NCI-H1048 (cell line): ENCODE data around the gene VPS29.
"Not testable (repeated sequence)": the region's sequence is repeated elsewhere in the genome, so short reads cannot be mapped to it uniquely, and the experiment has no call there.

Experiments used
- DNase-seq: peaks from one replicate; lab custom pipeline; 2025; lab: John Stamatoyannopoulos, UW

VPS29 gene

GRCh38 chr12:110501752-110502738 is at the start of gene VPS29, which contains the start of gene RAD9B:
Gene VPS29, minus strand, starts transcription at chr12:110502111. Its CDS starts 60 bp downstream, at chr12:110502051.
Gene RAD9B, plus strand, starts transcription at chr12:110502331. Its CDS starts 7 bp downstream, at chr12:110502338.
- DNase-seq: peak; percentile 95

- DNase-seq: no peak
Measured at GRCh38 chr12:110550981-110551380, 49.1 kb upstream of the VPS29 start.

GRCh38 chr12:110549716-110550115 is 47.8 kb upstream of the VPS29 start:
- DNase-seq: no peak

GRCh38 chr12:110548678-110549077 is 46.8 kb upstream of the VPS29 start:
- no peak for DNase-seq

GRCh38 chr12:110547090-110547489 is 45.2 kb upstream of the VPS29 start:
- no peak for DNase-seq

- DNase-seq: no peak
Measured at GRCh38 chr12:110546339-110546738, 44.4 kb upstream of the VPS29 start.

GRCh38 chr12:110545812-110546211 is 43.9 kb upstream of the VPS29 start:
- DNase-seq: no peak

GRCh38 chr12:110545259-110545658 is 43.3 kb upstream of the VPS29 start:
- not testable (repeated sequence) for DNase-seq

GRCh38 chr12:110543965-110544364 is 42.1 kb upstream of the VPS29 start:
- DNase-seq: no peak

GRCh38 chr12:110543252-110543959 is 41.5 kb upstream of the VPS29 start:
- DNase-seq: no peak

- no peak for DNase-seq
Measured at GRCh38 chr12:110540048-110540447, 38.1 kb upstream of the VPS29 start.

GRCh38 chr12:110538869-110539622 is 37.1 kb upstream of the VPS29 start:
- no peak for DNase-seq

- DNase-seq: no peak
Measured at GRCh38 chr12:110537605-110538409, 35.9 kb upstream of the VPS29 start.

GRCh38 chr12:110536834-110537604 is 35.1 kb upstream of the VPS29 start:
- no peak for DNase-seq

GRCh38 chr12:110534811-110535210 is 32.9 kb upstream of the VPS29 start:
- DNase-seq: no peak

GRCh38 chr12:110533607-110534006 is 31.7 kb upstream of the VPS29 start:
- DNase-seq: no peak

GRCh38 chr12:110532644-110533043 is 30.7 kb upstream of the VPS29 start:
- DNase-seq: no peak

- no peak for DNase-seq
Measured at GRCh38 chr12:110531741-110532333, 29.9 kb upstream of the VPS29 start.

- DNase-seq: no peak
Measured at GRCh38 chr12:110530511-110530910, 28.6 kb upstream of the VPS29 start.

GRCh38 chr12:110528277-110528839 is 26.4 kb upstream of the VPS29 start:
- DNase-seq: no peak
